ENCODE measurements around the gene CCDC192. TPM values are rescaled to one million over a fixed set of nuclear protein-coding genes. Genes with fewer than 3 reads are reported as not detected.

CCDC192 gene
- total RNA-seq, 2 experiments from 2014 or later: not detected

DNA sequence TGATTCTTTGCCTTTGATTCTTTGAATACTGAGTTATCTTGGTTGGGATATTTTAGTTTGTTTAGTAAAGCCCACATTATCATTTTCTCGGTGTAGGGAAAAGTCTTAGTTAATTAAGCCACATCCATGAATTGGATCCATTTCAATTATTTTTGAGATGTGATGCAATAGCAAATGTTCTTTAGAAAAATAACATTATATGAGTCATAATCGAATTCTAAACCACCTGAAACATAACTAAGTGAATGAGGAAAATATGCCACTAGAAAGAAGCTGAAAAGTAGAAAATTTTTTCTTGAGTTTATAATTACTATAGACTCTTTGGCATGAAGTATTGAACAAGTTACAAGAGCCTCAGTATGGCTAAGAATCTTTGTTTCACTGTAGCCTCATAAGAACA lies 17.5 kb upstream of the CCDC192 start:
- ChIA-PET POLR2A (no interaction called here), CTCF (no interaction called here)
- no peak for ATAC-seq (ENCODE audit: poor library complexity)
- intact Hi-C loops (cut with DNase I, micrococcal nuclease): no loop called here
- Histone ChIP-seq H3K27ac (ENCODE audit: low read depth in 1 of 2, low read length in 2 of 2) (no peak overlapping the region), H3K9me3 (ENCODE audit: control insufficient read depth in 1 of 2, insufficient read depth in 1 of 2, low read length in 2 of 2) (no peaks in the 10 kb centered on the region), H3K4me1 (ENCODE audit: insufficient read depth, low read length) (no peaks in the 10 kb centered on the region), H3K4me3 (ENCODE audit: low read length) (no peak overlapping the region), H3K27me3 (ENCODE audit: control insufficient read depth in 1 of 2, insufficient read depth in 2 of 2, low read length in 2 of 2) (no peaks in the 10 kb centered on the region), H3K36me3 (ENCODE audit: insufficient read depth, low read length) (no peaks in the 10 kb centered on the region)
- Mint-ChIP-seq H3K9me3 (no peaks in the 10 kb centered on the region), H3K27ac (no peak overlapping the region), H3K4me1 (ENCODE audit: low read depth) (no peaks in the 10 kb centered on the region), H3K27me3 (no peaks in the 10 kb centered on the region), H3K36me3 (ENCODE audit: low read depth) (no peaks in the 10 kb centered on the region), H3K4me3 (no peak overlapping the region)
- no peak for DNase-seq
- no peak for TF ChIP-seq CTCF (IDR thresholded peaks at IDR 0.05)

DNA sequence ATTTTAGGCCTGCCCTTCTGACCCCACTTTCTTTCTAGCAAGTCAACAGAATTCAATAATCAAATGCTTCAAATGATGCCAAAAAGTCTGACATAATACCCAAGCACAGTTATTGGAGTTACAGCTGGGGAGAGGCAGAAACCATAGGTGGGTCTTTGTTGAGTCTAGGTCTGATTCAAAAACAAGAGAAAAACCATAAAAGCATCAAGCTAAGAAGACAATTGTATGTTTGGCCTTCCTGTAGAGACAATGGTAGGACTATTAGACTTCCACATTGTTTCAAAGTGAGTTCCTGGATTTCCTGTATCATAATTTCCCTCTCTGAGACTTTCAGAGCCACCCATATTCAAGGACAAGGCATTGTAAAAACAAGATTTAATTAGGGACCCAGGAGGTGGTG lies 16.8 kb upstream of the CCDC192 start:
- POLR2A ChIA-PET: no interaction called here
- TF ChIP-seq CTCF (IDR thresholded peaks at IDR 0.05): no peak

DNA sequence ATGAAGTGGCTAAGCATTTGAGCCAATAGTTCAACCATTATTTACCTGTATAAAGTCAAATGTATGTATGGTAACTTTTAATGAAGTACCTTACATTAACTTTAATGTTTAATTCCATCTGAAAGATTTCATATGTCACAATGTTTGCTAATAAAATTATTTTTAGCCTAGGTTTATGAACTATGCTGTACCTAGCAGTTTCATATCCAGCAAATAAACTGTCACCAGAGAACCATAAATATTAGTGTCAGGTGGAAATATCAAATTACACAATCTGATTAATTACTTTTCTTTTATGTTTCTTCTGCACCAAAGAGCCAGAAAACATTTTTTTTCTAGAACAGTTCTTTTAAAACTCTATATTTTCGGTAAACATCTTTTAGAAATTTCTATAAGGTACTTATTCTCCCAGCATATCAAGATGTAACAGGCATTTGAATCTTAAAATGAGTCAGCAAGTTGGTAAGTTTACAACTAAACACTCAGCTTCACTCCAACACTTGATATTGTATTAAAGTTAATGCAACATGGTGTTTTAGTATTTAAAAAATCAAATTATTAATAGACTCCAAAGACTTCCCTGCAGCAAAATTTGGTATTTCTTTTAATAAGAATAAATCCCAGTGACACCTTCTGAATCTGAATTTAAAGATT lies 8.5 kb upstream of the CCDC192 start:
- no peak for TF ChIP-seq CTCF (IDR thresholded peaks at IDR 0.05)
- Mint-ChIP-seq H3K4me3 (no peak overlapping the region), H3K4me1 (ENCODE audit: low read depth) (no peaks in the 10 kb centered on the region), H3K27ac (no peak overlapping the region), H3K27me3 (no peaks in the 10 kb centered on the region), H3K9me3 (no peaks in the 10 kb centered on the region), H3K36me3 (ENCODE audit: low read depth) (no peaks in the 10 kb centered on the region)
- no peaks in the 10 kb centered on the region for H3K9me3 ChIP-seq (ENCODE audit: control insufficient read depth in 1 of 2, insufficient read depth in 1 of 2, low read length in 2 of 2)
- no peak overlapping the region for H3K4me3 ChIP-seq (ENCODE audit: low read length)
- no peak for ATAC-seq (ENCODE audit: poor library complexity)
- ChIA-PET CTCF (no interaction called here), POLR2A (no interaction called here)
- DNase-seq: no peak
- no peak overlapping the region for H3K27ac ChIP-seq (ENCODE audit: low read depth in 1 of 2, low read length in 2 of 2)
- intact Hi-C loops (cut with DNase I, micrococcal nuclease): no loop called here
- H3K27me3 ChIP-seq (ENCODE audit: control insufficient read depth in 1 of 2, insufficient read depth in 2 of 2, low read length in 2 of 2): no peaks in the 10 kb centered on the region
- H3K4me1 ChIP-seq (ENCODE audit: insufficient read depth, low read length): no peaks in the 10 kb centered on the region
- H3K36me3 ChIP-seq (ENCODE audit: insufficient read depth, low read length): no peaks in the 10 kb centered on the region

More for the DNA sequence above, 16.8 kb upstream of the CCDC192 start:
- H3K27me3 Mint-ChIP-seq: no peaks in the 10 kb centered on the region
- no peak overlapping the region for H3K27ac ChIP-seq (ENCODE audit: low read depth in 1 of 2, low read length in 2 of 2)
- no peaks in the 10 kb centered on the region for H3K27me3 ChIP-seq (ENCODE audit: control insufficient read depth in 1 of 2, insufficient read depth in 2 of 2, low read length in 2 of 2)
- no peaks in the 10 kb centered on the region for H3K4me1 Mint-ChIP-seq (ENCODE audit: low read depth)
- no peaks in the 10 kb centered on the region for H3K36me3 ChIP-seq (ENCODE audit: insufficient read depth, low read length)
- no peaks in the 10 kb centered on the region for H3K4me1 ChIP-seq (ENCODE audit: insufficient read depth, low read length)
- ATAC-seq (ENCODE audit: poor library complexity) (no peak), DNase-seq (no peak)
- H3K9me3 ChIP-seq (ENCODE audit: control insufficient read depth in 1 of 2, insufficient read depth in 1 of 2, low read length in 2 of 2): no peaks in the 10 kb centered on the region
- CTCF ChIA-PET: no interaction called here
- H3K4me3 ChIP-seq (ENCODE audit: low read length): no peak overlapping the region
- intact Hi-C loops (cut with DNase I, micrococcal nuclease): no loop called here
- no peak overlapping the region for H3K27ac Mint-ChIP-seq
- H3K4me3 Mint-ChIP-seq: no peak overlapping the region
- H3K36me3 Mint-ChIP-seq (ENCODE audit: low read depth): no peaks in the 10 kb centered on the region
- H3K9me3 Mint-ChIP-seq: no peaks in the 10 kb centered on the region

Measured in CD4-positive, alpha-beta T cell (primary cell).